HG03442 (cell line): Measurements from ENCODE around the gene PTPRM.

Experiments
- ATAC-seq: cut with Tn5 transposase; IDR thresholded peaks from one replicate; pipeline ENCODE4 v1.9.1; 2021; ENCODE audit warnings: mild to moderate bottlenecking, moderate library complexity; ENCODE audit not compliant: unreplicated experiment

Gene PTPRM

GRCh38 chr18:8366070-8366469, 799.0 kb downstream of the PTPRM start:
- ATAC-seq: no peak

DNA sequence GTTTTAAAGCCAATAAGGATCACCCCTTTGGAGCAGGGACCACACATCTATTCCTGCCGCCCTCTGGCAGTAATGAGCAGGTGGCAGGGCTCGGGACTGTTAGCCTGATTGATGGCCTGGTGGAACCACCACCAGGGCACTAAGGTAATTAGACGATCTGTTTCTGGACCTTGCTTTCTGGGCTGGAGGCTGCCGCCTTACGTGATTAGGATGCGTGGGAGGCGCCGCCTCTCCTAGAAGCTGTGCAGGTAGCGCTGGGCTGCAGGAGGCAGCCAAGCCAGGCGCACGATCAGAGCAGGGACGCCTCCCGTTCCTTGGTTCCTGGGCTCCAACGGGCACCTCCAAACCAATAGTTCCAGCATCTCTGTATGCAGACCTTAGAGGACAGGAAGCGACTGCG, 799.5 kb downstream of the PTPRM start:
- no peak for ATAC-seq

GRCh38 chr18:8367217-8367988, 800.3 kb downstream of the PTPRM start:
- ATAC-seq: no peak

DNA sequence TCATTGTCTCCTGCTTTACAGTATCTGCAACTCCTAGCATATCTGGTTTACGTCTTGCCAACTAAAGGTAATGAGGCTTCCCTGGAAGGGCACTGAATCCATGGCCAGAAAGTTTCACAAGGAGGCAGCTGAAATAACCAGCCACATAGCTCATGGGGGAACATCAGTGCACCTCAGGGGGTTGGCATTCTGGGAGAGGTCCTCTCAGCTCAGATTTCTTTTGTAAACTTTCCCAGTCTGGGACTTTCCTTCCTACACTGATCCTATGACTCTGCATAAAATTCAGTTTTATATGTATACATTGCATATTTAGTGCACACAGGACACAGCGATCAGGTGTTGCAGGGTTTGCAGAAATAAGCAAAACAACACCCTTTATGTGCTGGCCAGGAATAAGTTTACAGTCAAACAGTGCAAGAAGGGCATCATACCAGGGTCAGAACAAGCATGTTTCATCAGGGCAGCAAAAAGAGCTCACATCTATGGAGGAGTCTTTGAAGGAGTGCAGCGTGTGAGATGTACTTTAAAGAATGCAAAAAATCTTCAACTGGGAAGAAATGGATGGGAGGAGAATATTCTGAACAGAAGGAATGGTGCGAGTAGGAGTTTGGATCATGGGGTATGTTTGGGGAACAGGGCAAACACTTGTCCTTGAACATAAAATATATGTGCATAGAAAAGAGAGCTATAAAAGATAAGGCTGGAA, 801.5 kb downstream of the PTPRM start:
- ATAC-seq: no peak

GRCh38 chr18:8373486-8373885, 806.4 kb downstream of the PTPRM start:
- ATAC-seq: no peak

DNA sequence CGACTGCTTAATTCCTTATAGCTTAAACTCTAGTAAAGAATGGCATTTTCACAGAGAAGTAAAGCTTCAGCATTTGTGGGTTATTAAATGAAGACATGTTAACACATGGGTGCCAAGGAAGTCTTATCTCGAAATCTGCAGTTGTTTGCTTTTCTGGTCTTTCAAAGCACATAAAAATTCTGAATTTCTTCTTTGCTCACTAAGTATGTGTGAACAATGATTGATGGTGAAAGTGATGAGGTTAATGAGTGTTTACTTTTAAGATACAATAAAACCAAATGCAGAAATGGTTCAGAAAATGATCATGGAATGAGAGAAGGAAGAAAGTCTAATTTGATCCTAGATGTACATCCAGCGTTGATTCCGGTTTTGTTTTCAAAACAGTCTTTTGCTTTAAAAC, 807.6 kb downstream of the PTPRM start:
- ATAC-seq: no peak

- ATAC-seq: no peak
Observed at GRCh38 chr18:8375249-8375648, 808.1 kb downstream of the PTPRM start.

GRCh38 chr18:8376113-8376512, 809.0 kb downstream of the PTPRM start:
- no peak for ATAC-seq

- no peak for ATAC-seq
Observed at GRCh38 chr18:8379187-8379941, 812.2 kb downstream of the PTPRM start.

GRCh38 chr18:8380006-8380405, 812.9 kb downstream of the PTPRM start:
- ATAC-seq: no peak

- ATAC-seq: no peak
Observed at GRCh38 chr18:8380926-8381325, 813.8 kb downstream of the PTPRM start.

DNA sequence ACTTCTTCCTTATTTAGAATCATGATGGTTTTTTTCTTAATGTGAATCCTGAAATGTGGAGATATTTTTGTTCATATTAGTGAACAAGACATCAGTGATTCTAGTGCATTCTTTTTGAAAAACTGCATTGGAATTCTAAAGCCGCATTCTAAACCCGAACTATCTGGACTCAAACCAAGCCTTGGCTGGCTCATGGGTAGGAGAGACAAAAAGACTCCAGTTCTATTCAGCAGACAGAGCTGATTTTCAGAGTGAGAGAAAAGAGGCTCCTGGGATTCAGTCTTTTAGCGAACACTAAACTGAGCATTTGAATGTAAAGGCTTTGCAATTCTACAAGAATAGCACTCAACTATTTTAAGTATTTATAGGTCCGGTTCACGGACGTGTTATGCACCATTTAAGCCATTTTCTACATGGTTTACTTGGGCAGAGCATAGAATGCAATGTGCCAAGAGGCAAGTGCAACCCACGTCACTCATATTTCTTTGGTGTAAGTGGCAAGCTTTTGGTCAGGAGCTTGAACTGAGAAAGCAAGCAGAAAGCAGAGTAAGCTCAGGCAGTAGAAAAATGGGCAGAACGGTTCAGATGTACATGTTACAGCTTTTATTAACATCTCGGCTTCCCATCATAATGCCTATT, 814.8 kb downstream of the PTPRM start:
- no peak for ATAC-seq

- no peak for ATAC-seq
Observed at GRCh38 chr18:8385400-8385799, 818.3 kb downstream of the PTPRM start.

- no peak for ATAC-seq
Observed at GRCh38 chr18:8386669-8387380, 819.7 kb downstream of the PTPRM start.

- ATAC-seq: no peak
Observed at GRCh38 chr18:8389391-8390340, 822.5 kb downstream of the PTPRM start.

- no peak for ATAC-seq
Observed at GRCh38 chr18:8391068-8391467, 824.0 kb downstream of the PTPRM start.

DNA sequence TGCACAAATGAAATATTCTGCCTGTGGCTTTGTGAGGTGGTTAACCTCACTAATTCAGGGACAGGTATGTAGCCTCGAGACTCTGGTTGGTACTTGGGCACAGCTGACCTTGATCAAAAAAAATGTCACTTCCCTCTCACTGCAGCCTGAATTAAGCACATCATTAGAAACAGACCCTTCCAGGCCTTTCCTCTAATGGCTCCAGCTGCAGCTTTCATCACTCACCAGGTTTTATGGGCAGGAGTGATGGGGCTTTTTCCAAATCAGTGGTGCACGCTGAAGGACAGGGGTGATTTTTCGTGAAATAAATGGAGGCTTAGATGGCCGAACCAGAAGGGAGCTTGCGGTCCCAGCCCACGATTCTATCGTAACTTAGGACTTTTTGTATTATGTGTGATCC, 829.1 kb downstream of the PTPRM start:
- ATAC-seq: no peak

GRCh38 chr18:8397034-8397433, 829.9 kb downstream of the PTPRM start:
- no peak for ATAC-seq

- ATAC-seq: no peak
Observed at GRCh38 chr18:8399138-8399537, 832.0 kb downstream of the PTPRM start.
